Prostate gland (tissue), 2 donors: ENCODE data around the gene SLC12A5. TPM values are rescaled to one million over a fixed set of nuclear protein-coding genes. Genes with fewer than 3 reads are reported as not detected.

Source experiments
- DNase-seq: peaks from one replicate; pipeline ENCODE4 v3.0.0-alpha.2; 2019; ENCODE audit warnings: low spot score
- H3K27ac ChIP-seq, 2 donors: fragments of 200-600 bp; sonication (generic); 2 replicates each; pipeline ENCODE4 v1.5.1; 2017 to 2019
- H3K27me3 ChIP-seq: fragments of 200-600 bp; sonication (generic); replicated peaks from 2 replicates; pipeline ENCODE4 v1.5.1; 2019; ENCODE audit not compliant: insufficient read depth
- H3K36me3 ChIP-seq, 2 donors: fragments of 200-600 bp; sonication (generic); 1 replicate in 1 of 2; 2 replicates in 1 of 2; pipeline versions ENCODE4 v1.5.1 to v1.8.1; 2017 to 2019
- H3K4me1 ChIP-seq: fragments of 200-600 bp; sonication (generic); replicated peaks from 2 replicates; pipeline ENCODE4 v1.5.1; 2019
- H3K4me3 ChIP-seq, 2 donors: fragments of 200-600 bp; sonication (generic); 2 replicates each; pipeline ENCODE4 v1.5.1; 2017 to 2019
- H3K9me3 ChIP-seq: fragments of 200-600 bp; sonication (generic); 2 replicates; pipeline ENCODE4 v1.5.1; 2017
- CTCF ChIP-seq, 4 experiments: fragments of 200-600 bp in 2 of 4; fragments of 450-650 bp in 2 of 4; sonication (generic) in 2 of 4; IDR thresholded peaks; 1 replicate in 3 of 4; 2 replicates in 1 of 4; pipeline ENCODE4 v1.5.1; 2016 to 2019; ENCODE audit warnings: antibody characterized with exemption in 4 of 4, mild to moderate bottlenecking in 2 of 4, moderate library complexity in 2 of 4
- POLR2A ChIP-seq: fragments of 450-650 bp; IDR thresholded peaks from one replicate; pipeline ENCODE4 v1.6.1; 2016; ENCODE audit warnings: antibody characterized with exemption, mild to moderate bottlenecking
- POLR2AphosphoS5 ChIP-seq: sonication (generic); formaldehyde crosslinking; IDR thresholded peaks from one replicate; pipeline ENCODE4 v1.6.1; 2017; ENCODE audit warnings: antibody characterized with exemption
- WGBS: methylation state at CpG from one replicate; pipeline ENCODE4 v1.1.5; 2018; 5-methylcytosine and 5-hydroxymethylcytosine counted together
- intact Hi-C: fragments of 100-400 bp; cut with DNase I; formaldehyde crosslinking; loops from one replicate; pipeline ENCODE4 v1.14.2; 2022
- total RNA-seq, 2 donors: library from RNA; depleted of rRNA; stranded (reverse); fragments of >200 nt; gene quantifications; one replicate each; pipeline ENCODE4 v1.1.0, GENCODE V29; 2016

The SLC12A5 gene
- total RNA-seq, 2 donors from 2014 or later = 3.6 TPM; not detected in 1

DNA sequence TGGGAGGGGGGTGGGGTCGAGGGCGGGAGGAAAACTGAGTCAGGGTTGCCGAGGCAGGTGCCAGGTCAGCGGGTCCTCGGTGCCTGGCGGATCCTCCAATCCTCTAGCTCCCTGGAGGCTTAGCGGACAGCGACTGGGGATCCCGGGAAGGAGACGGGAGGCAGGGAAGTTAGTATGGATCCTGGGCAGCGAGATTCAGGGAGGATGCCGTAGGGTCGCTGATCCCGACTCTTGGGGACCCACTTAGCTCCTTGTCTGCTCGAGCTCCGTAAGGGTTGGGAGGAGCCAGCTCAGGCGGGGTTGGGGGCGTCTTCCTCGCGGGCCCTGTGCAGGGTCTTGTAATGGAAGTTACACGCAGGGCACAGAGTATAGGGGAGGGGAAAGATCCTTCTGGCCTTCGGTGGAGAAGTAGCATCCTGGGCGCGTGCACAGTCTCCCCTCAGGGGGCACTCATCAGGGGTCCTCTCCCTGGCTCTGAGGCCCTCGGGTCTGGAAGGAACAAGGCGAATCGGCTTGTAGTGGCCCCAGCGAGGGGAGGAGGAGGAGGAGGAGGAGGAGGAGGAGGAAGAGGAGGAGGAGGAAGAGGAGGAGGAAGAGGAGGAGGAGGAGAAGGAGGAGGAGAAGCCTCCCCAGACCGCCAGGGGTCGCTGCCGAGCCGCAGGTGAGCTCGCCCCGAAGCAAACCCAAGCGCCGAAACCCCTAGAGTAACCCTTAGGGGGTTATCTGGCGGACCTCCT, 6.4 kb upstream of the SLC12A5 start:
- Histone ChIP-seq H3K4me1 (no peaks in the 10 kb centered on the region), H3K27me3 (peaks cover 23% of the 10 kb centered on the region), H3K36me3 (no peaks in the 10 kb centered on the region), H3K4me3 (no peak overlapping the region), H3K9me3 (no peaks in the 10 kb centered on the region), H3K27ac (no peak overlapping the region)
- no peak for DNase-seq
- 2% methylated on average over 37 of the region's 37 CpGs for WGBS
- TF ChIP-seq CTCF (IDR thresholded peaks at IDR 0.05) (peak; percentile 34 to 74 (median 63)), POLR2AphosphoS5 (no peak)
- intact Hi-C loops = loop anchor here (10.0 kb wide), 1 partner anchor 62 kb away; the partner anchor contains the start of gene NCOA5

DNA sequence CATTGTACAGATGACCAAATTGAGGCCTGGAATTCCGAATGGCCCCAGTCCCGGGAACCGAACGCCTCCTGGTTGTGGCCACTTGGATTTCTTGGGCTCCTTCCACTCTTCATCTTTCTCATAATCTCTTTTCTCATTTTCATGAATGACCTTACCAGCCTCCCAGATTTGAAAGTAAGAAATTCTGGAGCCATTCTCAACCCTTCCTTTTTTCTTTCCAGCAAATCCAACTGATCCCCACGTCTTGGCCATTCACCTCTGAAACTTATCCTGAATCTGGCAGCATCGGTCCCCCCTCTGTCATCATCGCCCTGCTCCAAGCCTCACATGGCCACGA, 5.9 kb upstream of the SLC12A5 start:
- no peak for DNase-seq
- no peaks in the 10 kb centered on the region for H3K9me3 ChIP-seq
- WGBS = 38% methylated on average over 8 of the region's 8 CpGs
- no peak for TF ChIP-seq POLR2A
- no peak for TF ChIP-seq POLR2AphosphoS5
- TF ChIP-seq CTCF (IDR thresholded peaks at IDR 0.05) = no peak
- no peak overlapping the region for H3K4me3 ChIP-seq
- no peak overlapping the region for H3K27ac ChIP-seq
- H3K36me3 ChIP-seq = no peaks in the 10 kb centered on the region
- peaks cover 23% of the 10 kb centered on the region for H3K27me3 ChIP-seq
- intact Hi-C loops = loop anchor here (10.0 kb wide), 1 partner anchor 62 kb away; the partner anchor contains the start of gene NCOA5
- no peaks in the 10 kb centered on the region for H3K4me1 ChIP-seq

DNA sequence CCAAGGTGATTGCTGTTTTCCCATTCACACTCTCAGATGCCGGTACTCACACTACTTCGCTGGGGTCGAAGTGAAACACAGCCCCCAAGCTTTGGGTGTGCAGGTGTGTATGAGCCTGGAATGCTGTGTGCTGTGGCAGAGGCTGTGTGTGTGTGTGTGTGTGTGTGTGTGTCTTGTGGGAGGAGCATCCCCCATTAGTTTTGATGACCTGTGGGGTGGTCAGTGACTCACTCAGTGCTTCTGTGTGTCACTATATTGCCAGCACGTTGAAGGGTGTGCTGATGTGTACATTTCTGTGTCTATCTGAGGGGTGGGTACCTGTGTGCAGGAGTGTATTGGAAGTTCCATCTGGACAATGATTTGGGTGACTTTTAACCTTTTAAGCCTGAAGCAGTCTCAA, 5.0 kb upstream of the SLC12A5 start:
- TF ChIP-seq POLR2A = no peak
- no peak for TF ChIP-seq CTCF (IDR thresholded peaks at IDR 0.05)
- no peak for TF ChIP-seq POLR2AphosphoS5
- Histone ChIP-seq H3K4me3 (no peak overlapping the region), H3K27me3 (peaks cover 26% of the 10 kb centered on the region), H3K27ac (no peak overlapping the region), H3K36me3 (no peaks in the 10 kb centered on the region), H3K9me3 (no peaks in the 10 kb centered on the region), H3K4me1 (no peaks in the 10 kb centered on the region)
- intact Hi-C loops = loop anchor here (10.0 kb wide), 1 partner anchor 61 kb away; the partner anchor contains the start of gene NCOA5
- WGBS = 70% methylated on average over 4 of the region's 4 CpGs
- no peak for DNase-seq

DNA sequence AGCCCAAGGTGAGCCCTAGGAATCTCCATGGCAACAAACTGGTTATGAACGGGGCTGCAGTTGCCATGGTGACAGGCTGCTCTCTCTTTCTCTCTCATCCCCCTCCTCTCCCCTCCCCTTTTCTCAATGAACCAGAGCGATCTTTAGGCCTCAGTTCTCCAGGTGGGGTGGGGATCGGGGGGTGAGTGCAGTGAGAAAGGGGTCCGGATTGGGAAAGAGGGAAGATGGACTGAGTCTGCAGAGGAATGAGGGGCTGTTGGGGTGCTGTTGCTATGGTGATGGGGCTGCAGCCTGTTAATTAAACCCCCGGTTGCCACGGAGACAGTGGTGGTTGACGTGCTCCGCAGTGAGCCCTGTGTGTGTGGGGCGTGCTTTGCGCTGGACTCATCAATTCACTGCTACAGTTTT, 3.6 kb upstream of the SLC12A5 start:
- intact Hi-C loops = loop anchor here (10.0 kb wide), 1 partner anchor 59 kb away; the partner anchor contains the start of gene NCOA5
- no peak for DNase-seq

More for the DNA sequence above, 3.6 kb upstream of the SLC12A5 start:
- no peaks in the 10 kb centered on the region for H3K4me1 ChIP-seq
- WGBS = 50% methylated on average over 10 of the region's 10 CpGs
- no peaks in the 10 kb centered on the region for H3K9me3 ChIP-seq
- H3K27ac ChIP-seq = no peak overlapping the region
- H3K4me3 ChIP-seq = no peak overlapping the region
- peaks cover 37% of the 10 kb centered on the region for H3K27me3 ChIP-seq
- H3K36me3 ChIP-seq = no peaks in the 10 kb centered on the region
- TF ChIP-seq POLR2AphosphoS5 (no peak), CTCF (IDR thresholded peaks at IDR 0.05) (no peak), POLR2A (no peak)
